IPS DF 4.7 (cell line): Measurements from ENCODE around the gene ZNF534.
"Not testable (repeated sequence)": the region's sequence is repeated elsewhere in the genome, so short reads cannot be mapped to it uniquely, and the experiment has no call there.

Experiments used
- DNase-seq: peaks from one replicate; pipeline ENCODE4 v3.0.0-alpha.2; 2013; ENCODE audit warnings: low spot score; ENCODE audit errors: extremely low read depth

Gene ZNF534

GRCh38 chr19:52494518-52494917 lies 65.6 kb downstream of the ZNF534 start:
- no peak for DNase-seq

DNA sequence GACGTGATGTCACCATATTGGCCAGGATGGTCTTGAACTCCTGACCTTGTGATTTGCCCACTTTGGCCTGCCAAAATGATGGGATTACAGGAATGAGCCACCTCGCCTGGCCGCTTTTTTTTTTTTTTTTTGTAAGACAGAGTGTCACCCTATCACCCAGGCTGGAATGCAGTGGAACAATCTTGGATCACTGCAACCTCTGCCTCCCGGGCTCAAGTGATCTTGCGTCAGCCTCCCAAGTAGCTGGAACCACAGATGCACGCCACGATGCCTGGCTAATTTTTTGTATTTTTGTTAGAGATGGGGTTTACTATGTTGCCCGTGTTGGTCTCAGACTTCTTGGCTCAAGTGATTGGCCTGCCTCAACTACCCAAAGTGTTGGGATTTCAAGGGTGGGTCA lies 69.6 kb downstream of the ZNF534 start:
- DNase-seq: no peak

- not testable (repeated sequence) for DNase-seq
Observed at GRCh38 chr19:52500474-52500873, 71.5 kb downstream of the ZNF534 start.

GRCh38 chr19:52500991-52501390 lies 72.0 kb downstream of the ZNF534 start:
- not testable (repeated sequence) for DNase-seq
